ENCODE results near the gene KCNIP1.

Gene KCNIP1

DNA sequence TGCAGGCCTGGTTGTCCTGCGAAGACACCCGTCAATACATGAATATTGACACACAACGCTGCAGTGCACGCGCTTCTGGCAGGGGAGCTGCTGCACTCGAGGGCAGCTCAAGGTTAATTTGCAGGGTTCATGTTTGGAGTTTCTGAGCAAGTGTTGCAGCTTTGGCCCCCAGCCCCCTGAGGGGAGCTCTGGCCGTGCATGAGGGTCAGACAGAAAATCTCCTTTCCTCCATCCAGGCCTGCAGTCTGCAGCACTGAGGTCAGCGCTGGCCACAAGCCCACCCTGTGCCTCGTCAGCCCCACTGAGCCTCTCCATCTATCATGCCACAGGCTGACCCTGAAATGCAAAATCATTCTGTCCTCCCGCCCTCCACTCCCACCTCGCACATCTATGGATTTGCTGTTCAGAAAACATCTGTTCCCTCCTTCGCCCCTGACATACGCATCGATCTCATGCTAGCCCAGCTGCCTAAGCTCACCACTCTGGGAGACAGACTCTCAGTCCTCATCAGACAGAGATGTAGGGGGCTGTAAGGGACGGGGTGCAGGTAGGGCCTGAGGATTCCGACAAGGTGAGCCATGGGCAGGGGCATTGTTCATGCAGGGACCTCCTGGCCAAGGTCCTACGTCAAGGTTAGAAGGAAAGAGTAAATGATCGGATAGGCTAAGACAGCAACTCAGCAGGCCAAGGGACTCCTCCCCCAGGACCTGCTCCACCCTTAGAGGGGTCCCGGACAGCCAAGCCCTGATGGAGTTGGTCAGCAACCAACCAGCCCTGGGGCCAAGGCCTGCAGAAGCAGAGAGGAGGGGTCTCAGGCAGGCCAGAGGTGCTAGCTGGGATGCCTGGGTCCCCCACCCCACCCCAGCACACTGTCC lies 125.1 kb downstream of the KCNIP1 start:
- H3K36me3 ChIP-seq (ENCODE audit: low read length): no peaks in the 10 kb centered on the region

GRCh38 chr5:170629566-170630175 lies 125.9 kb downstream of the KCNIP1 start:
- Histone ChIP-seq H3K4me3 (ENCODE audit: insufficient read depth, low read length, poor library complexity, severe bottlenecking) (no peak overlapping the region), H3K27ac (ENCODE audit: low read depth, low read length) (no peak overlapping the region), H3K27me3 (ENCODE audit: low read length) (no peaks in the 10 kb centered on the region), H3K9me2 (replicated peaks; ENCODE audit: insufficient read depth, low read length) (no peaks in the 10 kb centered on the region), H3K4me2 (ENCODE audit: low read depth, low read length, poor library complexity, severe bottlenecking) (no peak overlapping the region), H3K9ac (ENCODE audit: low read length) (no peak overlapping the region), H3K9me3 (ENCODE audit: insufficient read depth, low read length) (no peaks in the 10 kb centered on the region), H3K79me2 (ENCODE audit: insufficient read depth, low read length) (no peaks in the 10 kb centered on the region), H4K20me1 (ENCODE audit: low read depth, low read length) (no peaks in the 10 kb centered on the region), H3K36me3 (ENCODE audit: low read length) (no peaks in the 10 kb centered on the region), H3F3A (ENCODE audit: insufficient read depth) (no peaks in the 10 kb centered on the region), H2AFZ (ENCODE audit: low read depth, low read length, severe bottlenecking) (no peak overlapping the region)
- TF ChIP-seq EZH2phosphoT487 (conservative IDR thresholded peaks at IDR 0.05; ENCODE audit: low read length): no peak
- TF ChIP-seq, protein P1, sequence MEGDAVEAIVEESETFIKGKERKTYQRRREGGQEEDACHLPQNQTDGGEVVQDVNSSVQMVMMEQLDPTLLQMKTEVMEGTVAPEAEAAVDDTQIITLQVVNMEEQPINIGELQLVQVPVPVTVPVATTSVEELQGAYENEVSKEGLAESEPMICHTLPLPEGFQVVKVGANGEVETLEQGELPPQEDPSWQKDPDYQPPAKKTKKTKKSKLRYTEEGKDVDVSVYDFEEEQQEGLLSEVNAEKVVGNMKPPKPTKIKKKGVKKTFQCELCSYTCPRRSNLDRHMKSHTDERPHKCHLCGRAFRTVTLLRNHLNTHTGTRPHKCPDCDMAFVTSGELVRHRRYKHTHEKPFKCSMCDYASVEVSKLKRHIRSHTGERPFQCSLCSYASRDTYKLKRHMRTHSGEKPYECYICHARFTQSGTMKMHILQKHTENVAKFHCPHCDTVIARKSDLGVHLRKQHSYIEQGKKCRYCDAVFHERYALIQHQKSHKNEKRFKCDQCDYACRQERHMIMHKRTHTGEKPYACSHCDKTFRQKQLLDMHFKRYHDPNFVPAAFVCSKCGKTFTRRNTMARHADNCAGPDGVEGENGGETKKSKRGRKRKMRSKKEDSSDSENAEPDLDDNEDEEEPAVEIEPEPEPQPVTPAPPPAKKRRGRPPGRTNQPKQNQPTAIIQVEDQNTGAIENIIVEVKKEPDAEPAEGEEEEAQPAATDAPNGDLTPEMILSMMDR (IDR thresholded peaks at IDR 0.05; ENCODE audit: insufficient read depth, low read length, poor library complexity, severe bottlenecking): no peak

More for the DNA sequence above, 125.1 kb downstream of the KCNIP1 start:
- H3K9me3 ChIP-seq (ENCODE audit: insufficient read depth, low read length): no peaks in the 10 kb centered on the region
- H3F3A ChIP-seq (ENCODE audit: insufficient read depth): no peaks in the 10 kb centered on the region
- no peaks in the 10 kb centered on the region for H3K9me2 ChIP-seq (replicated peaks; ENCODE audit: insufficient read depth, low read length)
- no peak overlapping the region for H3K4me3 ChIP-seq (ENCODE audit: insufficient read depth, low read length, poor library complexity, severe bottlenecking)
- H3K9ac ChIP-seq (ENCODE audit: low read length): no peak overlapping the region
- no peak overlapping the region for H3K4me2 ChIP-seq (ENCODE audit: low read depth, low read length, poor library complexity, severe bottlenecking)
- H3K27me3 ChIP-seq (ENCODE audit: low read length): no peaks in the 10 kb centered on the region
- H2AFZ ChIP-seq (ENCODE audit: low read depth, low read length, severe bottlenecking): no peak overlapping the region
- H3K79me2 ChIP-seq (ENCODE audit: insufficient read depth, low read length): no peaks in the 10 kb centered on the region
- TF ChIP-seq, protein P1 (IDR thresholded peaks at IDR 0.05; ENCODE audit: insufficient read depth, low read length, poor library complexity, severe bottlenecking): no peak
- no peak for TF ChIP-seq EZH2phosphoT487 (conservative IDR thresholded peaks at IDR 0.05; ENCODE audit: low read length)
- H4K20me1 ChIP-seq (ENCODE audit: low read depth, low read length): no peaks in the 10 kb centered on the region
- H3K27ac ChIP-seq (ENCODE audit: low read depth, low read length): no peak overlapping the region

DNA sequence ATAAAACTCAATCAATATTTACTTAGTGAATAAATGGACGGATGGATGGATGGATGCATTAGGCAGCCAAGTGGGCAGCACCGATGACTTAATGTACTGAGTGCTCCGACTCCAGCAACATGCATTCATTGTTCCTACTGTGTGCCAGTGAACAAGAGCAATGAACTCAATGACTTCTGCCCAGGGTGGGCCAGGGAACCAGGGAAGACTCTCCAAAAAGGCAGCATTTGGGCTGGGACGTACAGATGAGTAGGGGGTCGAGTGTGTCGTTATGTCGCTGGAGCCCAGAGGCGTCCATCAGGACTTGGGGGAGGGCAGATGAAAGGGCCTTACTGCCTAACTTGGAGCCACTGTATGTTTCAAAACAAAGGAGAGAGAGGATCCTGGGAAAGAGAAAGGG lies 126.4 kb downstream of the KCNIP1 start:
- H3K4me3 ChIP-seq (ENCODE audit: insufficient read depth, low read length, poor library complexity, severe bottlenecking): no peak overlapping the region
- no peak overlapping the region for H3K4me2 ChIP-seq (ENCODE audit: low read depth, low read length, poor library complexity, severe bottlenecking)
- H3K27ac ChIP-seq (ENCODE audit: low read depth, low read length): no peak overlapping the region
- no peaks in the 10 kb centered on the region for H3K27me3 ChIP-seq (ENCODE audit: low read length)
- H4K20me1 ChIP-seq (ENCODE audit: low read depth, low read length): no peaks in the 10 kb centered on the region
- no peaks in the 10 kb centered on the region for H3K9me2 ChIP-seq (replicated peaks; ENCODE audit: insufficient read depth, low read length)
- no peaks in the 10 kb centered on the region for H3F3A ChIP-seq (ENCODE audit: insufficient read depth)
- no peaks in the 10 kb centered on the region for H3K79me2 ChIP-seq (ENCODE audit: insufficient read depth, low read length)
- TF ChIP-seq EZH2phosphoT487 (conservative IDR thresholded peaks at IDR 0.05; ENCODE audit: low read length): no peak
- TF ChIP-seq, protein P1 (IDR thresholded peaks at IDR 0.05; ENCODE audit: insufficient read depth, low read length, poor library complexity, severe bottlenecking): no peak
- no peak overlapping the region for H3K9ac ChIP-seq (ENCODE audit: low read length)
- no peak overlapping the region for H2AFZ ChIP-seq (ENCODE audit: low read depth, low read length, severe bottlenecking)
- no peaks in the 10 kb centered on the region for H3K9me3 ChIP-seq (ENCODE audit: insufficient read depth, low read length)
- no peaks in the 10 kb centered on the region for H3K36me3 ChIP-seq (ENCODE audit: low read length)

Measured in SU-DHL-6 (cell line).